ENCODE measurements around the gene SPDYE4.

DNA sequence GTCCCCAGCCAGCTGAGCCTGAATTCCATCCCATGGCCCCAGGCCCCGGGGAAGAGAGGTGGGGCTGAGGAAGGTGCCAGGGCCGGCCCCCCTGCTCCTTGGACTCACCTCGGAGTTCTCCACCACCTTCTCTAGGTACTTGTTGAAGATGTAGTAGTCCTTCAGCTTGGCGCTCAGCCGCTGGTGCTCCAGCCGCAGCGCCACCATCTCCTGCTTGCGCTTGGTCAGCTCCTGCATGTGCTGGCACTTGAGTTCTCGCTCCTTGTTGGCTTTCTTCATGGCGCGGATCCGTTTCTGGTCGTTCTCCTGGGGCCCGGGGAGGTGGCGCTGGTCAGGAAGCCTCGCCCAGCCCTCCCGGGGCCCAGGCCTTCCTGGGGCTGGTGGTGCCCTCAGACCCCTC is 17.0 kb downstream of the SPDYE4 start:
- TF ChIP-seq POLR2A (IDR thresholded peaks at IDR 0.05) = no peak
- TF ChIP-seq CTCF (IDR thresholded peaks at IDR 0.05) = no peak
